BJ (cell line): Measurements from ENCODE around the gene ASXL2. TPM values are rescaled to one million over a fixed set of nuclear protein-coding genes. Genes with fewer than 3 reads are reported as not detected.

ENCODE experiments used
- CTCF ChIA-PET: fragments of 350-600 bp; formaldehyde crosslinking; extraction: SDS; loops from one replicate; lab custom pipeline; 2021; ENCODE audit warnings: antibody characterized with exemption, inconsistent platforms; lab: Yijun Ruan, JAX
- POLR2A ChIA-PET: fragments of 300-600 bp; sonication (Branson Sonifier 250); formaldehyde crosslinking; extraction: SDS; loops from one replicate; lab custom pipeline; 2021; ENCODE audit warnings: antibody characterized with exemption; lab: Charles Lee
- DNase-seq: peaks from one replicate; pipeline ENCODE4 v3.0.0-alpha.2; 2011; ENCODE audit warnings: low read depth
- H3K27me3 ChIP-seq: 2 replicates; pipeline ENCODE4 v1.6.0; 2011; ENCODE audit warnings: low read length; ENCODE audit not compliant: control insufficient read depth, insufficient read depth
- H3K36me3 ChIP-seq: 2 replicates; pipeline ENCODE4 v1.5.1; 2011; ENCODE audit warnings: low read length; ENCODE audit not compliant: control insufficient read depth, insufficient read depth
- H3K4me3 ChIP-seq: 2 replicates; pipeline ENCODE4 v1.5.1; 2011; ENCODE audit warnings: low read depth, mild to moderate bottlenecking, control low read depth, low read length
- polyA plus RNA-seq: library from polyadenylated mRNA; depleted of rRNA; stranded (reverse); fragments of >200 nt; gene quantifications from 2 replicates; pipeline ENCODE4 v1.2.3, GENCODE V29; 2011
- TF ChIP-seq, protein P1 (sequence below): IDR thresholded peaks from 2 replicates; pipeline ENCODE4 v1.5.1; 2011; ENCODE audit warnings: low read depth, mild to moderate bottlenecking, control low read depth, inconsistent platforms, low read length, moderate library complexity; ENCODE audit not compliant: insufficient read depth

Gene ASXL2
- polyA plus RNA-seq, 1 experiment: 11.9 TPM

DNA sequence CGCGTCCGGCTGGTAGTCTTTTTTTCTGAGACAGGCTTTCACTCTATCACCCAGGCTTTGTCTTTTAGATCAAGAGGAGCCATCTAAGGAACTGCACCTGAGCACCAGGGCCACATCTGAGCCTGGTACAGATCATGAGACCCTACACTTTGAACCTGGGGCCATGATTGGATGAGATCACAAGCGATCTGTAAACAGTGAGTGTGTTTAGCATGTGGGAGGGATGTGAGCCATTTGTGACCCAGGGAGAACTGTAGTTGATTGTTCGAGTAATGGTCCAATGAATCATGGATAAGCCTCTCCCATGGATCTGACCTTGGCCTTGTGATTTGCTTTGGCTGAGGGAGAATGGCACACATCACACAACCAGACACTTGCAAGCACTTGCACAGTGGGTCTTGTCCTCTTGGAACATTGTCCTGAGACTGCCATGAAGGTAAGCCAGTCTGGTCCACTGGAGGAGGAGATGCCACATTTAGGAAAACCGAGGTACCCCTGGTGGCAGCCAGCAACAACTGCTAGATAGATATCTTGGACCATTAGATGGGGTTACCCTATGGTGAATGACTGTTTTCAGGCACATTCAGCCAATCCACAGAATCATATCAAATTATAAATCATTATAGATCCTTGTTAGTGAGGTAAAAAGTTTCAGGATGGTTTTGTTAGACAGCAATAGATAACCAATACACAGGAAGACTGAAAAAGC lies 185.4 kb downstream of the ASXL2 start:
- DNase-seq: no peak
- CTCF ChIA-PET: interaction anchor here (3.9 kb wide), 1 partner anchor 8 kb away, joined by 28 read pairs; no protein-coding TSS in a partner anchor
- Histone ChIP-seq H3K27me3 (peaks cover 2% of the 10 kb centered on the region; the same call in 1 of the 2 replicates), H3K4me3 (no peak overlapping the region), H3K36me3 (no peaks in the 10 kb centered on the region)
- TF ChIP-seq, protein P1, sequence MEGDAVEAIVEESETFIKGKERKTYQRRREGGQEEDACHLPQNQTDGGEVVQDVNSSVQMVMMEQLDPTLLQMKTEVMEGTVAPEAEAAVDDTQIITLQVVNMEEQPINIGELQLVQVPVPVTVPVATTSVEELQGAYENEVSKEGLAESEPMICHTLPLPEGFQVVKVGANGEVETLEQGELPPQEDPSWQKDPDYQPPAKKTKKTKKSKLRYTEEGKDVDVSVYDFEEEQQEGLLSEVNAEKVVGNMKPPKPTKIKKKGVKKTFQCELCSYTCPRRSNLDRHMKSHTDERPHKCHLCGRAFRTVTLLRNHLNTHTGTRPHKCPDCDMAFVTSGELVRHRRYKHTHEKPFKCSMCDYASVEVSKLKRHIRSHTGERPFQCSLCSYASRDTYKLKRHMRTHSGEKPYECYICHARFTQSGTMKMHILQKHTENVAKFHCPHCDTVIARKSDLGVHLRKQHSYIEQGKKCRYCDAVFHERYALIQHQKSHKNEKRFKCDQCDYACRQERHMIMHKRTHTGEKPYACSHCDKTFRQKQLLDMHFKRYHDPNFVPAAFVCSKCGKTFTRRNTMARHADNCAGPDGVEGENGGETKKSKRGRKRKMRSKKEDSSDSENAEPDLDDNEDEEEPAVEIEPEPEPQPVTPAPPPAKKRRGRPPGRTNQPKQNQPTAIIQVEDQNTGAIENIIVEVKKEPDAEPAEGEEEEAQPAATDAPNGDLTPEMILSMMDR: no peak
- POLR2A ChIA-PET: no interaction called here

DNA sequence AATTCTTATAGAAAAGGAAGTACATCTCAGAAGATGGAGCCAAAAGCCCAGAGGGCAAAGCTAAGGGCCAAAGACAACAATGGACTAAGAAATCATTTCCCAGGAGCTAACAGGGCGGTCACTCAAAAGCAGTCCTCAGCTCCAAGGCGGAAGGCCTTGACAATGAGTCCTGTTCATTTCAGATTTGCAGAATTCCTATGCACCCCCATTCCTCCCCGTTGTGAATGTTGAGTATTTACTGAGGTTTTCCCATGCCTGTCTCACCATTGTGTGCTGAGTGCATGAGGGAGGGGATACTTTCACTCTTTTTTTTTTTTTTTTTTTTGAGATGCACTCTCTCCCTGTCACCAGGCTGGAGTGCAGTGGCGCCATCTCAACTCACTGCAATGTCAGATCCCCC lies 186.1 kb downstream of the ASXL2 start:
- POLR2A ChIA-PET: no interaction called here
- Histone ChIP-seq H3K36me3 (no peaks in the 10 kb centered on the region), H3K4me3 (no peak overlapping the region), H3K27me3 (peaks cover 2% of the 10 kb centered on the region; the same call in 1 of the 2 replicates)
- CTCF ChIA-PET: interaction anchor here (1.2 to 3.9 kb wide), 2 partner anchors 9 to 84 kb away, joined by 3 to 28 read pairs; no protein-coding TSS in a partner anchor
- DNase-seq: no peak
- TF ChIP-seq, protein P1: no peak

DNA sequence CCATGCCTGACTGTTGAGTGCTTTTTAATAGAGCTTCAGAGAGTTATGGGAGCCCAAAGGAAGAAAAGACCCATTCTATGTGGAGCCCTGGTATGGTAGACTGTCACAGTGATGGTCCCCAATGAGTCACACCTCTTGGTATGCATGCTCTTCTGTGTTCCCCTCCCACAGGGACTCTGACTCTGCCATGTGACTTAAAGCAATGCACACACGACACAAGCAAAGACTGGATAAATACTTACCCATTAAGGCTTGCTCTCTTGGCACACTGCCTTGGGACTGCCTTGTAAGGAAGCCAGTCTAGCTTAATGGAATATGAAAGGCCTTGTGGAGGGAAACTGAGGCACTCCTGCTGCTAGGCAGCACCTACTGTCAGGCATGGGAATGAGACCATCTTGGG lies 188.2 kb downstream of the ASXL2 start:
- TF ChIP-seq, protein P1: no peak
- no peak for DNase-seq
- Histone ChIP-seq H3K36me3 (no peaks in the 10 kb centered on the region), H3K27me3 (peaks cover 2% of the 10 kb centered on the region; the same call in 1 of the 2 replicates), H3K4me3 (no peak overlapping the region)
- ChIA-PET CTCF (interaction anchor here (3.9 kb wide), 1 partner anchor 11 kb away, joined by 28 read pairs; no protein-coding TSS in a partner anchor), POLR2A (no interaction called here)

DNA sequence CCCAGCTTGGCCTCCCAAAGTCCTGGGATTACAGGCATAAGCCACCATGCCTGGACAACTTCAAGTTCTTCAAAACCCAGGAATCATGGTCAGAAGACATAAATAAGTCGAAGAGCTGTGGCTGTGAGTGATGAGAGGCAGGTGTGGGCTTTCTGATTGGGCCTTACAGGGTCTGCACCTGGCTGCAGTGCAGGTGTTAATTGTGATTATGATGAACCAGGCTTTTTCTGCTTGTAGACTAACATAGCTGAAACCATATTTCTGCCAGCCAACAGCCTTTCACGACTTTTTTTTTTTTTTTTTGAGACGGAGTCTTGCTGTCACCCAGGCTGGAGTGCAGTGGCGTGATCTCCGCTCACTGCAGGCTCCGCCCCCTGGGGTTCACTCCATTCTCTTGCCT lies 190.1 kb downstream of the ASXL2 start:
- Histone ChIP-seq H3K4me3 (no peak overlapping the region), H3K27me3 (peaks cover 2% of the 10 kb centered on the region; the same call in 1 of the 2 replicates), H3K36me3 (no peaks in the 10 kb centered on the region)
- TF ChIP-seq, protein P1: no peak
- no peak for DNase-seq
- POLR2A ChIA-PET: no interaction called here
- CTCF ChIA-PET: no interaction called here

DNA sequence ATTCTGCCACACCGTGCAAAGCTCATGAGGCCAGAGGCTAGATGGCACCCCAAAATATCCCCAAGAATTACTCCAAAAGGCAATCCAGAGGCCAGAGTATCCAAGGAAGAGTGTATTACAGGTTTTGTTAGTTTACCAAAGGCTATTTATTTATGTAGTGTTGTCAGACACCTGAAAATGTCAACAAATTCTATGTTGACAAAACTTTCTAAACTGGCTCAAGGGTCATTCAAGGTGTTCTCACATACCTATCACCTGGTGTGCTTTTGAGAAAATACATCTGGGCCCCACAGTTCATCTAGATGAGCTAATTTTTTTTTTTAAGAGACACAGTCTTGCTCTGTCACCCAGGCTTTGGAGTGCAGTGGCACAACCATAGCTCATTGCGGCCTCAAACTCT lies 192.5 kb downstream of the ASXL2 start:
- TF ChIP-seq, protein P1: no peak
- CTCF ChIA-PET: interaction anchor here (3.1 kb wide), 1 partner anchor 13 kb away, joined by 29 read pairs; no protein-coding TSS in a partner anchor
- DNase-seq: no peak
- POLR2A ChIA-PET: no interaction called here
- Histone ChIP-seq H3K27me3 (no peaks in the 10 kb centered on the region), H3K36me3 (no peaks in the 10 kb centered on the region), H3K4me3 (no peak overlapping the region)
